ENCODE measurements around the gene TAC1.
"Not testable (repeated sequence)": the region's sequence is repeated elsewhere in the genome, so short reads cannot be mapped to it uniquely, and the experiment has no call there.

The TAC1 gene

GRCh38 chr7:97731736-97732564 is at the start of gene TAC1:
TAC1 (plus strand) TSS chr7:97732086; CDS start chr7:97732613, 527 bp downstream.
- DNase-seq = no peak

- no peak for DNase-seq
Measured at GRCh38 chr7:97685952-97686351, 45.9 kb upstream of the TAC1 start.

DNA sequence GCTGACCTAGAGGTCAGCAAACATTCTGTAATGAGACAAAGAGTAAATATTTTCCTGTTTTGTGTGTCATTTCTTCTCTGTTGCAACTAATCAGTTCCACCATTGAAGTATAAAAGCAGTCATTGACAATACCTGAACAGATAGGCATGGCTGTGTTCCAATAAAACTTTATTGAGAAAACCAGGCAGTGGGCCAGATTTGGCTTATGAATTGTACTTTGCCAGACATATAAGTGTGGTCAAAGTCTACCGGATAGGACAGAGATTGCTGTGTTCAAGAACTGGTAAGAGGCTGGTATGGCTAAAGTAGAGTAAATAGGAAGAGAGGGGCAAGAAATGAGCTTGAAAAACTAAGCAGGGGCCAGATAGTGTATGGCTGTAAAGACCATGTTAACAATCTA is 38.3 kb upstream of the TAC1 start:
- DNase-seq = no peak

DNA sequence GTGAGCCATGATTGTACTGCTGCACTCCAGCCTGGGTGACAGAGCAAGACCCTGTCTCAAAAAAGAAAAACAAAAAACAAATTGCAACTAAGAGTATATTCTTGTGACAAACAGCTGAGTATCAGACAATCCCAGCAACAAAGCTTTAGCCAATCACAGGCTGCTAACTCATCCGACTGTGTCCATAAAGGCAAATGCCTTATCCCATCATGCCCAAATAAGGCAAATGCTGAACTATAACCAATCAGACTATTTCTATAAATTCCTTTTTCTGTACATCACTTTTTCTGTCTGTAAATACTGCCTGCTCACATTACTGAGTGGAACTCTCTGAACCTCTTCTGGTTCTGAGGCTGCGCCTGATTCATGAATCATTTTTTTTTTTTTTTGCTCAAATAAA is 37.5 kb upstream of the TAC1 start:
- no peak for DNase-seq

DNA sequence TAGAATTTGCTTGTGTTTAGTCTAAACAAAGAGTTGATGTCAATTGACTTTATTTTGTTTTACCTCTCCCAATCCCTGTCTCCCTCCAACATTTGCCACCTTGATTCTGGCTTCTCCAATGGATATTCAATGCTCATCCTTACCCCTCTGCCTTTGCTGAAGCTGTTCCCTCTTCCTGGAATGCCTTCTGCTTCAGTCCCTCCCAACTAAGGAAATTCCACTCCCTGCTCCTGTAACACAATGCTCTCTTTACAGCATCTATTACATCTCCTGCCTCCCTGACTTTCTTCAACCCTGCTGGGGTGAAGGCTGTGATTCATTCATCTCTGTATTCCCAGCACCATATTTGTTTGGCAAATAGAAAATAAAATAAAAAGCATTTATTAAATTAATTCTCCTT is 34.5 kb upstream of the TAC1 start:
- no peak for DNase-seq

DNA sequence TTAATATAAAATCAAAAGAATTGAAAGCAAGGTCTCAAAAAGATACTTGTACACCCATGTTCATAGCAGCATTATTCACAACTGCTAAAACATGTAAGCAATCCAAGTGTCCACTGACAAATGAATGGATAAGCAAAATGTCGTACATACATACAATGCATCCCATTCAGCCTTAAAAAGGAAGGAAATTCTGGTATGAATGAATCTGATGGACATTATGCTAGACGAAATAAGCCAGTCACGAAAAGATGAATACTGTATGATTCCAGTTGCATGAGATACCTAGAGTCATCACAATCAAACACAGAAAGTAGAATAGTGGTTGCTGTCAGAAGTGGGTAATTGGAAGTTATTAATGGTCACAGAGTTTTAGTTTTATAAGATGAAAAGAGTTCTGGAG is 9.5 kb upstream of the TAC1 start:
- DNase-seq = no peak

DNA sequence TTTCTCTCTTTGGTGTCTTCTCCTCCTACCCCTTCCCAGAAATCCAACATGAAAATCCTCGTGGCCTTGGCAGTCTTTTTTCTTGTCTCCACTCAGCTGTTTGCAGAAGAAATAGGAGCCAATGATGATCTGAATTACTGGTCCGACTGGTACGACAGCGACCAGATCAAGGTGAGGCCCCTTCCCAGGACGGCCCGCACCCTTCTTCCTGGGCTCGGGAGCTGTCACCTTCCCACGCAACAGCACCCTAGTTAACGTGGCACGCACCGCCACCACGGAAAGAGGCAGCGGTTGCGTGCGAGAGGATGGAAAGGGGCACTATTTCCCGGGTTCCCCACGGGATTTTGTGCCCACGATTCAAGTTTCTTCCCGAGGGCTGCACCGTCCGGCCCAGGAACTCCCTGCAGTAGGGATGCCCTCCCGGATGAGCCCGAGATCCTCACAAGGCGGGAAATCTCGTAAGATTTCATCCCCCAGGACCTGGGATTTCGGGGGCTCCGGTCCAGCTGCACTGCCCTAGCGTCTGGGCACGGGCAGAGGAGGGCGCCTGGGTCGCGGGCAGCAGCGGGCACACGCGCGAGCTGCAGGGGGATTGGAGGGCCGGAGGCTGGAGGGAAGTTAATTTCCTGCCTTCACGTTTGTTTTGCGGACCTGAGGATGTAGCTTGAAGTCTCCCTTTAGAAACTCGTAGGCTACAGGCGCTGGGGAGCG is 834 bp downstream of the TAC1 start:
- no peak for DNase-seq

DNA sequence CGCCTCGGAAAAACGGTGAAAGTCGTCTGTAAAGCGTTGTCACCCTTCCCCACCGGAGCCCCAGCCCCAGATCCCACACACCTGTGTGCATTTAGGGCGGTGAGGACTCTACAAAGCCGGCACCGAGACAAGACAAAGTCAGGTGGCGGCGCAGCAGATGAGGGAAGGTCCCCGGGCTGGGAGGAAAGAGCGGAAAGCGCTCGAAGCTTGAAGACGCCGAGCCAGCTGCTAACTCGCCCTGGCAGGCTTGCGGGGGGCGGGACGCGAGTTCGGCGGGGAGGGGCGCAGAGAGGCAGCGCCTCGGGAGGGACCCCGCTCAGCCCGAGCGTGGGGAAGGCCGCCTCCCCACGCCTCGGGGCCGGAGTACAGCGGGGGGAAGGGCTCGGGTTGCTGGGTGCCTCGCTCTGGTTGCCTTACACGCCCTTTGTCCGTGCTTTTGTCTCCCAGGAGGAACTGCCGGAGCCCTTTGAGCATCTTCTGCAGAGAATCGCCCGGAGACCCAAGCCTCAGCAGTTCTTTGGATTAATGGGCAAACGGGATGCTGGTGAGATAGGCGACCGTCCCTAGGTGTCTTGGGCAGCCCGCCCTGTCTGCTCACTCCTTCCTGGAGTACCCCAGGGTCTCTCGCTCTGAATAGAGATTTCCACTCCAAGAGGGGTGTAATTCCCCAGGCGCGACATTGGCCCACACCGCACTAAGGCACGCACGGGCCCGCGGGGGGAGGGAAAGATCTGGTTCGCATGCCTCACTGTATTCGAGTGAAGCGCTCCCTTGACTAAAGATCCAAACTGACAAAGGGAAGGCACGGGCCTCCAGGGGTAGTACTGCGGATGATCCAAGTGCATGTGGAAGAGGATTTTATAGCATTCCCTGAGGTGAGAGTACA is 1.6 kb downstream of the TAC1 start:
- no peak for DNase-seq

DNA sequence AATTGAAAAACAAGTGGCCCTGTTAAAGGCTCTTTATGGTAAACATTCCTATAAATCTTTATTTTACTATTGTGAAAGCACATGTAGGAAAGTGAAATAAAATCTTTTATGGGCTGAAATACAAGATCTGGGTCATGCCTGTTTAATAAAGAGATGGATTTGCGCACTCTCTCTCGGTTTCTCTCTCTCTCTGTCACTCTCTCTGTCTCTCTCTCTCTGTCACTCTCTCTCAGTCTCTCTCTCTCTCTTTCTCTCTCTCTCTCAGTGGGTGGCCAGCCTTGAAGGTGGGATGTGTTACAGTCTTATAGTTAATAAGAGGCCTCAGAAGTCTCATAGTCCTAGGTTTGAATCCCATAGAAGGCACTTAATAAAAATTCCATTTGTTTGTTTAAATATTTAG is 2.4 kb downstream of the TAC1 start:
- no peak for DNase-seq

- no peak for DNase-seq
Measured at GRCh38 chr7:97735075-97735474, 3.2 kb downstream of the TAC1 start.

- DNase-seq = no peak
Measured at GRCh38 chr7:97748482-97748881, 16.6 kb downstream of the TAC1 start.

GRCh38 chr7:97751566-97751965 is 19.7 kb downstream of the TAC1 start:
- no peak for DNase-seq

DNA sequence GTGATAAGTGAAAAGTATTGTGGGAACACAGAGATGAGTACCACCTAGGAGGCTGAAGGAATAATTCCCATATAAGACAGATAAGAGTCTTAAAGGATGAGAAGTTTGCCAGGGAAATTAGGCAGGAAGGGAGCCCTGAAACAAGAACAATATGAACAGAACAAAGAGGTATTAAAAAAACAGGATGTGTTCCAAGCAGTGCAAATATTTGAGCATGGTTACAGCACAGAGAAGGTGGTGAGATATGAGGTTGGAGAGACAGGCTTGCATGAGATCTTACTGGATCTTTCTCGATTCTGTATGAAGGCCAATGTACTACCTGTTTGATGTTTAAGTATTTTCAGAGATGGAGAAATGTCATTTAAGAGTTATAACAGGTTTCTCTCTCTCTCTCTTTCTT is 20.3 kb downstream of the TAC1 start:
- DNase-seq = no peak

GRCh38 chr7:97757824-97758223 is 25.9 kb downstream of the TAC1 start:
- DNase-seq = no peak

- DNase-seq = no peak
Measured at GRCh38 chr7:97770850-97771249, 39.0 kb downstream of the TAC1 start.

GRCh38 chr7:97771576-97771975 is 39.7 kb downstream of the TAC1 start:
- no peak for DNase-seq

- DNase-seq = no peak
Measured at GRCh38 chr7:97772045-97772901, 40.4 kb downstream of the TAC1 start.

- DNase-seq = not testable (repeated sequence)
Measured at GRCh38 chr7:97786398-97786797, 54.5 kb downstream of the TAC1 start.
